GM12865 (cell line): ENCODE data around the gene KRT14.

Experiments used
- DNase-seq: peaks from one replicate; pipeline ENCODE4 v3.0.0; 2010; ENCODE audit warnings: low read depth
- H3K4me3 ChIP-seq: 2 replicates; pipeline ENCODE4 v1.5.1; 2011; ENCODE audit warnings: mild to moderate bottlenecking, low read depth, low read length, control low read depth
- CTCF ChIP-seq: IDR thresholded peaks from 2 replicates; pipeline ENCODE4 v1.5.1; 2011; ENCODE audit warnings: low read length, control low read depth, low read depth, inconsistent platforms; ENCODE audit not compliant: insufficient read depth; ENCODE audit errors: missing control alignments

KRT14 gene

GRCh38 chr17:41532947-41533570 is 53.6 kb downstream of the KRT14 start:
- H3K4me3 ChIP-seq: no peak overlapping the region
- no peak for TF ChIP-seq CTCF
- no peak for DNase-seq
